Breast epithelium (tissue), 3 donors: ENCODE results near the gene COL23A1.

ENCODE experiments used
- POLR2AphosphoS5 ChIP-seq, 3 donors: sonication (generic); formaldehyde crosslinking; IDR thresholded peaks; one replicate each; pipeline ENCODE4 v1.6.1; 2017; ENCODE audit warnings: antibody characterized with exemption in 3 of 3
- TF ChIP-seq, protein P1 (sequence below), 3 donors: fragments of 450-650 bp; IDR thresholded peaks; one replicate each; pipeline ENCODE4 v1.5.1; 2016 to 2017; ENCODE audit warnings: antibody characterized with exemption in 3 of 3, mild to moderate bottlenecking in 3 of 3, moderate library complexity in 3 of 3

DNA sequence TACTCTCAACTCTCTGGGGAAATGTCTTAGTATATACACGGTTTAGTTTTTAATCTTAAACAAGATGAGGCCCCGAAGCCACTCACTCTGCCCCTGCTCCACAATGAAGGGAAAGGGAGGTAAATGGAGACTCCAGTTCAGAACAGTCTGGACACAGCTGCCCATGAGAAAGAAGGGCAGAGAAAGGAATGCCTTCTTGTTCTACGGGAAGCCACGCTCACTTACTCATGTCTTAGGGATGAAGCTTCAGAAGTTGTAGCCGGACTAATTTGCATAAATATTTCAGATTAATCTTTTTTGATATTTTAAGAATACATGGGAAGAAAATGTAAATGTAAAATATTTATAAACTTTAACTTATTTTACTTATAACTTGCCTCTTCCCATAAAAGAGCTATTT is 94.0 kb downstream of the COL23A1 start:
- TF ChIP-seq POLR2AphosphoS5 (IDR thresholded peaks at IDR 0.05): no peak
- TF ChIP-seq, protein P1, sequence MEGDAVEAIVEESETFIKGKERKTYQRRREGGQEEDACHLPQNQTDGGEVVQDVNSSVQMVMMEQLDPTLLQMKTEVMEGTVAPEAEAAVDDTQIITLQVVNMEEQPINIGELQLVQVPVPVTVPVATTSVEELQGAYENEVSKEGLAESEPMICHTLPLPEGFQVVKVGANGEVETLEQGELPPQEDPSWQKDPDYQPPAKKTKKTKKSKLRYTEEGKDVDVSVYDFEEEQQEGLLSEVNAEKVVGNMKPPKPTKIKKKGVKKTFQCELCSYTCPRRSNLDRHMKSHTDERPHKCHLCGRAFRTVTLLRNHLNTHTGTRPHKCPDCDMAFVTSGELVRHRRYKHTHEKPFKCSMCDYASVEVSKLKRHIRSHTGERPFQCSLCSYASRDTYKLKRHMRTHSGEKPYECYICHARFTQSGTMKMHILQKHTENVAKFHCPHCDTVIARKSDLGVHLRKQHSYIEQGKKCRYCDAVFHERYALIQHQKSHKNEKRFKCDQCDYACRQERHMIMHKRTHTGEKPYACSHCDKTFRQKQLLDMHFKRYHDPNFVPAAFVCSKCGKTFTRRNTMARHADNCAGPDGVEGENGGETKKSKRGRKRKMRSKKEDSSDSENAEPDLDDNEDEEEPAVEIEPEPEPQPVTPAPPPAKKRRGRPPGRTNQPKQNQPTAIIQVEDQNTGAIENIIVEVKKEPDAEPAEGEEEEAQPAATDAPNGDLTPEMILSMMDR (IDR thresholded peaks at IDR 0.05): no peak
